Measurements from ENCODE around the gene TRH. TPM values are rescaled to one million over a fixed set of nuclear protein-coding genes. Genes with fewer than 3 reads are reported as not detected.
"Not testable (repeated sequence)": the region's sequence is repeated elsewhere in the genome, so short reads cannot be mapped to it uniquely, and the experiment has no call there.

Gene TRH
- total RNA-seq, 1 donor from 2014 or later, result 1.2 TPM

DNA sequence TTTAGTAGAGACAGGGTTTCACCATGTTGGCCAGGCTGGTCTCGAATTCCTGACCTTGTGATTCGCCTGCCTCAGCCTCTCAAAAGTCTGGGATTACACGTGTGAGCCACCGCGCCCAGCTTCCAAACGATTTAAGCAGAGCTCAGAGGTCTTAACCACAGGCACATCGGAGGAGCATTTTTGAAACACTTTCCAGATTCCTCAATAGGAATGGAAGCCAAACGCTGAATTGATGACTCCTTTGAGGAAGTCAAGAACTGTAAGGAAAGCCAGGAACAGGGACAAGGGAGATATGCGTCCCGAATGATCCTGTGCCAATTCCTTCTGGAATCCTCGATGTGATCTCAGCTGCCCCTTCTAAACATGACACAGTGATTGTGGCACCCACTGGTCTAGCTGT, 40.0 kb downstream of the TRH start:
- intact Hi-C loops (cut with DNase I), result no loop called here
- no peak for TF ChIP-seq POLR2A (IDR thresholded peaks at IDR 0.05)
- DNase-seq (ENCODE audit: extremely low spot score in 2 of 2), result no peak

DNA sequence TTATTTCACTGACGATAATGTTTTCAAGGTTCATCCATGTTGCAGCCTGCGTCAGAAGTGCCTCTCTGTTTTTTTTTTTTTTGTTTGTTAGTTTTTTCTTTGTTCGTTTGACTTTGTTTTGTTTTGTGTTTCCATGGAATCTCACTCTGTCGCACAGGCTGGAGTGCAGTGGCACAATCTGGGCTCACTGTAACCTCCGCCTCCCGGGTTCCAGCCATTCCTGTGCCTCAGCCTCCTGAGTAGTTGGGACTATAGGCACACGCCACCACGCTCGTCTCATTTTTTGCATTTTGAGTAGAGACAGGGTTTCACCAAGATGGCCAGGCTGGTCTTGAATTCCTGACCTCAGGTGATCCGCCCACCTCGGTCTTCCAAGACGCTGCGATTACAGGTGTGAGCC, 43.1 kb downstream of the TRH start:
- H3K27ac ChIP-seq; H3K4me1 ChIP-seq; intact Hi-C loops (cut with DNase I); DNase-seq (ENCODE audit: extremely low spot score in 2 of 2); H3K4me3 ChIP-seq; H3K36me3 ChIP-seq; H3K27me3 ChIP-seq; H3K9me3 ChIP-seq: not testable (repeated sequence)

More for the DNA sequence above, 40.0 kb downstream of the TRH start:
- H3K4me1 ChIP-seq, result no peaks in the 10 kb centered on the region
- H3K27me3 ChIP-seq, result no peaks in the 10 kb centered on the region
- H3K36me3 ChIP-seq, result no peaks in the 10 kb centered on the region
- no peak overlapping the region for H3K27ac ChIP-seq
- no peak overlapping the region for H3K4me3 ChIP-seq
- H3K9me3 ChIP-seq, result no peaks in the 10 kb centered on the region

DNA sequence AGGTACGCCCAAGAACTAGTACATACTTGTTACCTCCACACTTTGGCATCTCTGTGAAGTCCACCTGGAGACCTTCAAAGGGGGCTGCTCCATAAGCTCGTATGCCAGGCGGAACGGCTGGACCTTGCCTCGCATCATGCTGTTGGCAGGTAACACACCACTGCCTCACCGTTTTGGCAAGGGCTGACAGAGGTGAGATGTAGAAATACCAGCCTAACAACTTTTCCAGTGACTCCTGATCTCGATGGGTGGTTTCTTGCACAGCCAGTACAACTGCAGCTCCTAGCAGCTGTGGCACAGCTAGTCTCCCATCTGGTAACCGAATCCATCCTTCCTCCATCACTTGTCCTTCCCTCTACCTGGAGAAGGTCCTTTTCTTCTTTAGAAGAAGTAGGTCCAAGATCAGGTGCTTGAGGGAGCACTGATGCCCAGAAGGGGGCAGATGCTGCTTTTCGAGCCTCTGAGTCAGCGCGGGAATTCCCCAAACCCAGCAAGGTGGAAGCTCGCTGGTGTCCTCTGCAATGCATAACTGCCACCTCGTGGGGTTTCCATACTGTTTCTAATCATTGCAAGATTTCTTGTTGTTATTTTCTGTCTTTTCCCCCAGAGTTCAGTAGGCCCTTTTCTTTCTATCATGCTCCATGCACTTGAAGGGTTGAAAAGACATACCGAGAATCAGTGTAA, 51.8 kb downstream of the TRH start:
- H3K27ac ChIP-seq; H3K4me1 ChIP-seq; H3K36me3 ChIP-seq; H3K9me3 ChIP-seq; H3K27me3 ChIP-seq; H3K4me3 ChIP-seq; intact Hi-C loops (cut with DNase I); DNase-seq (ENCODE audit: extremely low spot score in 2 of 2): not testable (repeated sequence)
- TF ChIP-seq, protein P1, sequence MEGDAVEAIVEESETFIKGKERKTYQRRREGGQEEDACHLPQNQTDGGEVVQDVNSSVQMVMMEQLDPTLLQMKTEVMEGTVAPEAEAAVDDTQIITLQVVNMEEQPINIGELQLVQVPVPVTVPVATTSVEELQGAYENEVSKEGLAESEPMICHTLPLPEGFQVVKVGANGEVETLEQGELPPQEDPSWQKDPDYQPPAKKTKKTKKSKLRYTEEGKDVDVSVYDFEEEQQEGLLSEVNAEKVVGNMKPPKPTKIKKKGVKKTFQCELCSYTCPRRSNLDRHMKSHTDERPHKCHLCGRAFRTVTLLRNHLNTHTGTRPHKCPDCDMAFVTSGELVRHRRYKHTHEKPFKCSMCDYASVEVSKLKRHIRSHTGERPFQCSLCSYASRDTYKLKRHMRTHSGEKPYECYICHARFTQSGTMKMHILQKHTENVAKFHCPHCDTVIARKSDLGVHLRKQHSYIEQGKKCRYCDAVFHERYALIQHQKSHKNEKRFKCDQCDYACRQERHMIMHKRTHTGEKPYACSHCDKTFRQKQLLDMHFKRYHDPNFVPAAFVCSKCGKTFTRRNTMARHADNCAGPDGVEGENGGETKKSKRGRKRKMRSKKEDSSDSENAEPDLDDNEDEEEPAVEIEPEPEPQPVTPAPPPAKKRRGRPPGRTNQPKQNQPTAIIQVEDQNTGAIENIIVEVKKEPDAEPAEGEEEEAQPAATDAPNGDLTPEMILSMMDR (IDR thresholded peaks at IDR 0.05), result peak in 1 of 3 experiments; percentile 19

DNA sequence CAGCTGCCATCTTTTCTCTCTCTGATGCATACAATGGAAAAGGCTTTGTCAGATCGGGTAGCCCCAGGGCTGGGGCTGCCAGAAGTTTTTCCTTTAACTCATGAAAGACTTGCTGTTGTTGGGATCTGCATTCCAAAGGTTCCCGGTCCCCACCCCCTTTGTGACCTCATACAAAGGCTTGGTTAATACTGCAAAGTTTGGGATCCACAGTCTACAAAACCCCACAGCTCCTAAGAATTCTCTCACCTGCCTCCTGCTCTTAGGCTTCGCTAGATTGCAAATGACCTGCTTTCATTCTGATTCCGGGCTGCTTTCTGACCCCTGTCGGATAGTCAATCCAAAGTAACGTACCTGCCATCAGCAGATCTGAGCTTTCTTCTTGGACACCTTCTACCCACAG, 52.9 kb downstream of the TRH start:
- H3K27me3 ChIP-seq; H3K36me3 ChIP-seq; H3K4me1 ChIP-seq; DNase-seq (ENCODE audit: extremely low spot score in 2 of 2); intact Hi-C loops (cut with DNase I); H3K27ac ChIP-seq; H3K9me3 ChIP-seq; H3K4me3 ChIP-seq: not testable (repeated sequence)

Other genes starting within 250 kb of the TRH start
- gene TMCC1, start 81.0 kb upstream of the TRH start, total RNA-seq, result 16.7 TPM
- gene ALG1L2, start 107.1 kb downstream of the TRH start, total RNA-seq, result not detected